AML-193 (cell line): Measurements from ENCODE around the gene TMEM200A.

Experiments used
- DNase-seq, 2 experiments: peaks; one replicate each; lab custom pipeline; 2025; lab: John Stamatoyannopoulos, UW

The TMEM200A gene

DNA sequence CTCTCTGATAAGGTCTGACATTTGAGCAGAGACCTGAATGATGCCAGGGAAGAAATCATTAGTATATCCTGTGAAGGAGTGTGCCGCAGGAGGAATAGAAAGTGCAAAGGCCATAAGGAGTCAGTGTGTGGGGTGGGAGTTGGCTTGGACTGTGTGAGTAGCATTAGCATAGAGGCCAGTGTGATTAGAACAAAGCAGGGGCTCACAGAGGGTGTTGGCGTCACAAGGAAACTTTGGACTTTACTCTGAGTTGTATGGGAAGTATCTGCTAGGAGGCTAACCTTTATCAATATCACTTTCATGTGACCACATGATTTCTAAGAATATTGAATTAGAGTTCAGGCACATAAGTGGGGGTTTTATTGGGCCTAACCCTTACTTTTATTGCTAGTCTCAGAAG lies 12.1 kb downstream of the TMEM200A start:
- DNase-seq = no peak

DNA sequence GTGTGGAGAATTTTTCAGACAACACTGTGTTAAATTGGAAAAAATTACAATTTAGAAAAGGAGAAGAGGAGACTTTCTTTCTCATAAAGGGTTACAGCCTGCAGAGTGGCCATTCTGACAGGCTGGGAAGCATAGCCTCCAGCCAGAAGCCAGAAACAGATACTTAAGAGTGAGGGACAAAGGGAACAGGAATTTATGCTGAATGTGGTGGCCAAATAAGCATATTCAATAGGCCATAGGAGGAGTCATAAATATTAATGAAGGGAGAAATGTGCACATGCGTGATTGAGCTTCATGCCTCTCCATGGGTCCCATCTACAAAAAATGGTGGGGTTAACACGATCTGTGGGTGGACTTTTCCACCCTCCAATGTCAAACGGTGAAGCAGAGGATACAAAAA lies 13.4 kb downstream of the TMEM200A start:
- no peak for DNase-seq

DNA sequence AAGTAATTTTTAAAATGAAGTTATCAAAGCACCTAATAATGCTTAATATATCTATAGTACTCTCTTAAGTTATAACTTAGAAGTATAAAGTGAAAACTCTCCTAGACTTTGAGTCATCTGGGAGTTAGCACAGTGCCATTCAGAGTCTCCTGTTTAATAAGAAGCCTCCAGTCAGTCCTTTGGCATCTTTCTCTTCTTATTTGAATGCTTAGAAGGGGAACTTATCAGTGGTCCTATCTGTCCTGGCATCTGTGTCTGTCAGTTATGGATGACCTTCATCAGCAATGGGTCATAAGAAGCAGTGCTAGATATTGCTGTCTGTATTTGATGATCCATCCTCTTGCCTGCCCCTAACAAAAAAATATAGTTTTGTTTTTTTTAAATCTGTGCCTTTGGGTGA lies 15.2 kb downstream of the TMEM200A start:
- DNase-seq = no peak

DNA sequence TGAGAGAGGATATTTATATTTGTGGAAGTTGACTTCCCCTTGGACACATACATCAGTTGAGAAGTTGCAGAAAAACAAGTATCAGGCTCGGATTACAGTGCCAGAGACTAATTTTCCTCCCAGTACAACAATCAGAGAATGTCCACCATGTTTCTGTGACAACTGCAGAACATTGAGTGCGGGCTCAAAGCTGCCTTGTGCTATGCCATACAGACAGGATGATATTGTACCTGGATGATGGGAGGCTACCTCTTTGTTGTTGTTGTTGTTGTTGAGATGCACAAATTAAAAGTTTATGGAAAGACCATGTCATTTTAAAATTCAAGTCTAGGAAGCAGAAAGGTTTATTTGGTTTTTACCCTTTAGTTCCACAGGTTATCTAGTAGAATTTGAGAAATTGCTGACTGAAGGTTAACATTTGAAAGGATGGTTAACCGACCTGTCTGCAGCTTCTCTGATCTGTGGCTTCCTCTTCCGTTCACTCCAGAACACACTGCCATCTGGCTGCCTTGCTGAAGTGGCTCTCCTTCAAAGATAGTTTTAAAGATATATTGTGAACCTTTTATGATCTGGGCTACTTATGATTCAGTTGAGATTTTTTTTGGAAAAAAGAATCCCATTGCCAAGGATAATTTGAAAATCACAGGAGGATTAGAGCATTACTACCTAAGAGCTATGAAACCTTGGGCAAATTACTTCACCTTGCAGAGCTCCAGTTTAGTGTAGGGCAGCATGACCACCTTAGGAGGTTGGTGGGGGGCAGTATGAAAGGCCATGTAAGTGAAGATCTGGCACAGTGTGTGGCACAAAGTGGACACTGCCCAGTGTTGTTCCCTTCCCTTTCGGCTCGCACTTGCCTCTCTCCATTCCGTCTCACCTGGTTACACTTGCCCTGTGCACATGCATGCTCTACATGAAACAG lies 15.9 kb downstream of the TMEM200A start:
- DNase-seq = no peak

DNA sequence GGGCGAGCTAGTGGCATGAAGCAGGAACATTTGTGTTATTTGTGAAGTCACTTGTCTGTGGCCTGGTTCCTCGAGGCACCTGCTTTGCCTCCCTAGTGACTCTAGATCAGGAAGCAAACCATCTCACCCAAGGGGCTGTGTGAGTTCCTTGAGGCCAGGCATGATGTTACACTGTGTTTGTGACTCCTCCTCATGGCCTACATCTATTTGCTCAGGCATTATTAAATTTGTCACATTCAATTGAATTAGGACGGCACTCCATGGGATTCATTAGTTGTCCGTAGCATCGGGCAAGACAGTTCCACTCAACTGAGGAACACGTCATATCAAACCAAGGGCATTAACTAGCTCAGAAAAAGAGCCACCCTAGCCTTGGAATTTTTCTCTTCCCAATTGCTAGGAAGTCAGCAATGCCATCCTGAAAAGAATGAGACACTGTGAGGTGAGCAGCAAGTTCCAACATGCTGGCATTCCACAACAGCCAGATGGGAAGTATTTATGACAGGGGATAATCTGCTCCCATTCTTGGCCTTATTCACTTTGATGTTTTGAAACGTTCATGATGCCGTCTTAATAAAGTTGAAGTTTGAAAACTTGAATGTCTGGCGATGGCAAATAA lies 17.2 kb downstream of the TMEM200A start:
- no peak for DNase-seq

- no peak for DNase-seq
Observed at GRCh38 chr6:130385064-130385695, 19.4 kb downstream of the TMEM200A start.

DNA sequence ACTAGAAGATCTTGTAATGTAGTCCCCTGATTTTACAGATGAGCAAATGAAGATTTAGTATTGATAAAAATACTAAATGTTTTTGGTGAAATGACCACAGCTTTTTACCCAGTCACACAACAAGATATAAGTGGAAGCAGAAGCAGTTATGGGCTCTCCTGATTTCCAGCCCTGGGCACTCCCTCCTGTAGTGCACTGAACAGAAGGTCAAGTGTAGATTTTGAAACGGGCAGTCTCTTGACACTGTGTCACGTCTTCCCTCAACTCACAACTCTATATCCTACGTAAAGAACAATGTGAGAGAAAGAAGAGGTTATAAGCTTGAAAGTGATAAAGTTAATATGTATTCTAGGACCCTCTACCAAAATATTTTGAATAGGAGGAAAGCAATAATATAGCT lies 23.3 kb downstream of the TMEM200A start:
- DNase-seq = no peak

DNA sequence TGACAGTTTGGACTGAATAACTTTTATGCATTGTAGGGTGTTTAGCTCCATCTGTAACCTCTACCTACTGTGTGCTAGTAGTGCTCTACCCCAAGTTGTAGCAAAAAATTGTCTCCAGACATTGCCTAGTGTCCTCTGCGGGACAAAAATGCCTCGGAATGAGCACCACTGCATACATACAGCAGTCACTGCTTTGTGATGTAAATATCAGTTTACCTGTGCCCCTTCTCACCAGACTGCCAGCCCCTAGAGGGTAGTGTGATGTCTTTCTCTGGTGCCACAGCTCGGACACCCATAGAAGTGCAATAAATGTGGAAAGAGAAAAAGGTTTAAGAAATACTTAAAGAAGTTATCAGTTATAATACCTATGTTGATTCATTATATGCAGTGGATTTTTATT lies 25.1 kb downstream of the TMEM200A start:
- no peak for DNase-seq

DNA sequence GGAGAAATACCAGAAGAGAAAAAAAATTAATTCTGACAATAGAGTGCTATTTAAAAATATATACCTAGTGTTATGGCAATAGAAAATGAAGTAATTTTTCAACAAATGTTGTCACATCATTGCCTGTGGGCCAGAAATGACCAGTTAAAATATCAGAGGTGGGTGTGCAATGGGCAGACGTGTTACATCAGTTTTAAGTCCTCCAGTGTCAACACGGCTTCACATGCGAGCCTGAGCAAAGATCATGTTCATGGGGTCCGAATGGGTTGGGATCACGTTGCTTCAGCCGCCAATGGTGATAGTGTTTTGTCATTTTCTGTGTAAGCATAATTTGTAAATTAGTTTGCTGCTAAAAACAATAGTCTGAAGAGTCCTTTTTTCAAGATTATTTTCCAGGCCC lies 27.5 kb downstream of the TMEM200A start:
- DNase-seq = no peak

DNA sequence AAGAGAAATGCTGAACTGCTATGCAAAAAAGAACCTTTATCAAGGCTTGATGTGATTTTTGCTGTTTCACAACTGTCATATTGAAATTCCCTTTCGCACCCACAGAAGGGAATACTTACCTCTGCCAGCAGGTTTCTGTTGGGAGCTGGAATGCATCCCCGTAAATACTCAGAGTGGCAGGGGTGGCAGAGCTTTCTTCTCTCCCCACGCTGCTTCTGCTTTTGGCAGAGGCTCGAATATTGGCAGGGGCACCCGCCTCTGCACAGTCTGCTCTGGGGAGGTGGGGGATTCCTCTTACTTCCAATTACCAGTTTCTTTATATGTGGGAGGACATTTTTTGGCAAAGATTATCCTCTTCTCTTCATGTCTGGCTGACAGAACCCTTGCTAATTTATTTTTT lies 28.4 kb downstream of the TMEM200A start:
- DNase-seq = no peak

DNA sequence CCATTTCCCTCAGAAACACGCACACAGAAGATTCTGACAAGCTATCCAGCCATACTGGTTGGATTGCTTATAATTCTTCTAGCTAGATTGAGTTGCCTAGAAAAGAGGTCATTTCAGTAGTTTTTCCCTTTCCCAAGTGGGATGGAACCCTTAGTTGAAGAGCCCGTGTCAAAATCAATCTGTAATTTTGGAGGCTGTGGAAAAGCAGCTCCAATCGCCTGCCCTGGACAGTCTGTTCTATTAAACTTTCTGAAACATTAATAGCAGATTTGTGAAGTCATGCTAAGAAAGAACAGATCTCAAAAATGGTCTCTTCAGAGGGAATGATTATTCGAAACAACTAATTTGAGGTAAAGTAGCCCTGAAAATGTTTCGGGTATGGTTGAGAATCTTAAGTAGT lies 29.3 kb downstream of the TMEM200A start:
- DNase-seq = no peak

GRCh38 chr6:130396722-130397121 lies 30.9 kb downstream of the TMEM200A start:
- no peak for DNase-seq

DNA sequence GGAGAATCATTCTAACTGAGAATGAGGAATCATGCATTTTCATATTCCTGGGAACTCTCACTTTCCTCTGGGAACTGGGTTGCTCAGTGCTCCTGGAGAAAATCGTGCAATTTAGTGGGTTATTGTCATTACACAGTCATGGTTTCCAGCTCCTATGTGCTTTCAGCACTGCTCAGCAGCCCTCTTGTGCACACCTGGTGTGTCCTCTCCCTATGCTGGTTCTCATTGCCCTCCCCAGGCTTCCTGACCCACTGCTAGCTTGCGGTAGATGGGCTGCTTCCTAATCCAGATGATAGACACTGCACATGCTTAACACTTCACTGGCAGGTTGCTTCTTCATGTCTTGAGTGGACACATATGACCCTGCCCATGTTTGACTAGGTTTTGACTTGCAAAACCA lies 39.7 kb downstream of the TMEM200A start:
- DNase-seq = no peak

DNA sequence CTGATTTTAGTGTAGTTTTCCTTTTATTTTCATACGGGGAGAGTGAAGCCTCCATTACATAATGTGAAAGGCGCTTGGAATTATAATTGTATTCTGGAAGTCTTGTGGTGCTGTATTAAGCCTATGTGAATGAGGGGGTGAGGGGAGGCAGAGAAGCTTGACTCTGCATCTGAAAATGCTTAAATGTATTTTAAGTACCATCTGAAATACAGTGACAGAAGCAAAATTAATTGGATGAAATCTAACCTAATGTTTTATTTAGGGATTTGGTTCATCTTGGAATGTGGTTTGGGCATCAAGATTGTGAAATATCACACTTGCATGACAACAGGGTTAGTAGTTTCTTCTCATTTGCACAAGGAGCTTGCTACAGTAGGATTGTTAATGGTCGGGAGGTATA lies 41.2 kb downstream of the TMEM200A start:
- no peak for DNase-seq

DNA sequence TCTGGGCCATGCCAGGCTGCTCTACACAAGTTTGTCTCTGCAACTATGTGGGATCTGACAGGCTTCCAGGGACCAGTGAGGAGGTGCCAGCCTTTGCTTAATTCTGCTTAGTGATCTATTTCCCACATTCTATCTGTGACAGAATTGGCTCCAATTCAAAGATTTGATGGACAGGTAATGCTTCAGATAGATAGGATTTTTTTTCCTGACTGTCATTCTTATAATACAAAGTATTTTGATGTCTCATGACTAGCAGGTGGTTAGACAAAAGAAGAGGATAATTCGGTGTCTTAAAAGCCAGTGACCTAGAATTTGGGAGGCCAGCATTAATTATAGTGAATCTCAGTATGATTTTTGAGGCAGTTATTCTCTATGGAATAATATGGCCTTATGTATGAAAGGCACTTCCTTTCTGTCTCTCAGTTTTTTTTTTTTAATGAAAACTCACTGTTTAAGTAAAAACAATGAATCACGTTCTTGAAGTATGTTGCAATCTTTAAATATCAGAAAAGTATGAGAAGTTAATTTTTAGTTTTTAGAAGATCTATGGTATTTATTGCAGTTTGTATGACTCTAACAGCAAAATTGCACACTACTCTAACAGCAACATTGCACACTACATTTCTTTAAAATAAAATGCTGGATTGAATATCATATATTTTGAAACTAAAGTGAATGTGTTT lies 43.7 kb downstream of the TMEM200A start:
- no peak for DNase-seq

DNA sequence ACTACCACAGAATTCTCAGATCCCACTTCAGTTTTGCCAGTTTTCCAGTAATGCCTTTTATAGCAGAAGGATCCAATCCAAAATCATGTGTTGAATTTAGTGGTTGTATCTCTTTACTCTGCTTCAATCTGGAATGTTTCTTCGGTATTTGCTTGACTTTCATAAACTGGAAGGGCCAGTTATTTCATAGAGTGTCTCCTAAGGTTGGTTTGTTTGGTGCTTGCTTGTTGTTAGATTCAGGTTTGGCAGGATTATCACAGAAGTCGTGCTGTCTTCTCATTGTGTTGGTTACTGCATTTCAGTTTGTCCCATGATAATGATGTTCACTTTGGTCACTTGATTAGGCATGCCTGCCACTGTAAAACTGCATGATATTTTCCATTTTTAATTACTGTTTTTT lies 45.7 kb downstream of the TMEM200A start:
- no peak for DNase-seq

DNA sequence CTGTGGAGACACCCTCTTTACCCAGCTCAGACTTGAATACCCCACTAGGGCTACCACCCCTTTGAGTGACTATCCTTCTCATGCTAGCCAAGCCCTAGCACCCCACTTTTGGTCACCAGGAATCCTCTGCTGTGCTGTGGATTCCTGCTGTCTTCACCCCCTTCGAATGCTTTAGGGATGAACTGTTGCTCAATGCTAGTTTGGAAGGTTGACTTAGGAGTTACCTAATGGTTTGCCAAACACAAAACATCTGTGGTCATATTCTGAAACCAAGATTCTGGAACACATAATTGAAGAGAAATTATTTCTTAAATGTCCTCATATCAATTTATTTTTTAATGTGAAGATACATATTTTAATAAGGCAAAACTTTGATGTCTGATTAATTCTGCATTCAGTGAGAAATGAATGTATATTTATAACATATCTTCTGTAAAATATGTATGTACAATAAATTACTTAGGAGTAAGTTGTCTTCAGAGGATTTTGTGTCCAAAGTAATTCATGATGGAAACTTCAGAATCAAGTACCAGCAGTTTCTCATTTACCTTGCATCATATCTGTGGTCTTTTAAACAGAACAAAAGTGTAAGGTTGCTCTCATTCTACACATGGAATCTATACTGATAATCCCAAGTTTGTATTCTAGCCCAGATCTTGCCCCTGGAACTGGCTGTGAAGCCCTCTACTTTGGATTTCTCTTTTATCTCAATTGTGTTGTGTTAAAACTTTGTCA lies 46.9 kb downstream of the TMEM200A start:
- DNase-seq = no peak

- no peak for DNase-seq
Observed at GRCh38 chr6:130417951-130418350, 52.1 kb downstream of the TMEM200A start.

DNA sequence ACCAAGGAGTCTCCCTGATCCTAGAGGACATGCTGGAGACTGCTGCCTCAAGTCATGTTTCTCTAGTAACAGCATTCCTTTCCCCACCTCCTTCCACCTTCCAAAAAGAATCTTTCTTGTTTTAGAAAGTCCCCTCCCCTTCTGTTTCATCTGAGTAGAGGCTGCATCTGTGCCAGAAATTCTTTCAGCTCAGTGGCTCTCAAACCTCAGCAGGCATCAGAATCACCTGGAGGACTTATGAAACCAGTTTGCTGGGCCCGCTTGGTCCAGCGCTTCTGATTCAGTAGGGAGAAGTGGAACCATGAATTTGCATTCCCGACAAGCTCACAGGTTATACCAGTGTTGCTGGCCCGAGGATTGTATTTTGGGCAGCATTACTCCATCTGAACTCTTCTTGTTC lies 55.1 kb downstream of the TMEM200A start:
- no peak for DNase-seq

- DNase-seq = no peak
Observed at GRCh38 chr6:130421585-130421984, 55.8 kb downstream of the TMEM200A start.

DNA sequence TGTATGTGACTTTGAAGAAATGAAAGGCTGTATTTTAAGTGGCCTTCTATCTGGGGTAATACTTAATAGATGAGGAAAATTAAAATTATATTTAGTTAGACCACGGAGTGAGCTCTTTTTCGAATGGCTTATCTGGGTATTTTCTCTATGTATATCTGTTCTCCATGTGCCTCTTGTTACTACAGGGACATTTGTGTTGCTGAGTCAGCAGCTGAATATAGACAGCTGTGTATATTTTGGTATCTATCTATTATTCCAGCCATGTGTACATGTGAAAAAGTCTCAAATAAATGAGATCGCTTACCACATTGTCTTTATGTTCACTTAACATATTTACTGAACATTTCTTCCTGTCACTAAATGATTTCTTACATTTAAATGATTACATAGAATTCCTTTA lies 57.2 kb downstream of the TMEM200A start:
- DNase-seq = no peak

DNA sequence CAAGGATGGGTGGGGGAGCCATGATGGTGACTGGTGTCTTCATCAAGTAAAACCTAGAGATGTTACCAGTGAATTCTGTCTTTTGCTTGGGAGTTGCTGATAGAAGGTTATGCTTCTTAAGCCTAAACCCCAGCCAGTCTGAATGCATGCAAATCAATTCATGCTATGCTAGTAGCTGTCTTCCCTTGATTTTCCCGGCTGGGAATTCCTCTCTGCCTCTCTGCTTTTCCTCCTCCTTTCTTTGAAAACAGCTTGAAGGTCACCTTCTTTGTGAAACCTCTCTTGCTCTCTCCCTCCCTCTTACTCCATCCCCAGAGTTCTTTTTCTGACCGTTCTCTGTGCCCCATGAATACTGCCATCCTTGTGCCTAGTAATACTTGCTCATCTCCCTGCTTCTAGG lies 58.9 kb downstream of the TMEM200A start:
- DNase-seq = no peak
